Body of pancreas (tissue), 4 donors: ENCODE measurements around the gene RBM38. TPM values are rescaled to one million over a fixed set of nuclear protein-coding genes. Genes with fewer than 3 reads are reported as not detected.

Source experiments
- ATAC-seq: fragments of 150-250 bp; one replicate; pipeline ENCODE4 v1.9.1; 2016
- DNase-seq, 4 donors: peaks; one replicate each; pipeline ENCODE4 v3.0.0-alpha.2; 2019
- H3K27ac ChIP-seq, 4 donors: fragments of 200-600 bp; sonication (generic); 1 replicate in 3 of 4; 2 replicates in 1 of 4; pipeline versions ENCODE4 v1.5.1 to v1.6.1; 2016 to 2019; ENCODE audit warnings: mild to moderate bottlenecking in 1 of 4, mixed read lengths in 1 of 4, moderate library complexity in 1 of 4
- H3K27me3 ChIP-seq, 2 donors: fragments of 200-600 bp; sonication (generic); one replicate each; pipeline ENCODE4 v1.6.0; 2016; ENCODE audit warnings: mild to moderate bottlenecking in 1 of 2
- H3K36me3 ChIP-seq, 2 donors: fragments of 200-600 bp; sonication (generic); replicated peaks in 1 of 2; 2 replicates each; pipeline ENCODE4 v1.5.1; 2016; ENCODE audit warnings: low read depth in 2 of 2; ENCODE audit not compliant: insufficient read depth in 1 of 2
- H3K4me1 ChIP-seq: fragments of 200-600 bp; sonication (generic); one replicate; pipeline ENCODE4 v1.6.0; 2016
- H3K4me3 ChIP-seq, 2 donors: fragments of 200-600 bp; sonication (generic); 1 replicate in 1 of 2; 2 replicates in 1 of 2; pipeline ENCODE4 v1.5.1; 2016 to 2019
- H3K9me3 ChIP-seq, 3 donors: fragments of 200-600 bp; sonication (generic); 1 replicate in 2 of 3; 2 replicates in 1 of 3; pipeline ENCODE4 v1.5.1; 2016
- CTCF ChIP-seq, 7 experiments: fragments of 450-650 bp in 4 of 7; fragments of 200-600 bp in 3 of 7; sonication (generic) in 3 of 7; IDR thresholded peaks; one replicate each; pipeline ENCODE4 v1.5.1; 2016 to 2019; ENCODE audit warnings: antibody characterized with exemption in 7 of 7
- POLR2A ChIP-seq, 3 donors: fragments of 450-650 bp; IDR thresholded peaks; one replicate each; pipeline ENCODE4 v1.6.1; 2016; ENCODE audit warnings: antibody characterized with exemption in 3 of 3, mild to moderate bottlenecking in 2 of 3
- WGBS, 2 donors: methylation state at CpG; one replicate each; pipeline ENCODE4 v1.1.5; 2017; 5-methylcytosine and 5-hydroxymethylcytosine counted together
- intact Hi-C: fragments of 100-400 bp; cut with DNase I; formaldehyde crosslinking; loops from one replicate; pipeline ENCODE4 v1.15.1; 2023
- total RNA-seq, 2 donors: library from RNA; depleted of rRNA; stranded (reverse); fragments of >200 nt; gene quantifications; one replicate each; pipeline ENCODE4 v1.1.0, GENCODE V29; 2016

RBM38 gene
- total RNA-seq, 2 donors from 2014 or later: 5.6 to 12.7 TPM

DNA sequence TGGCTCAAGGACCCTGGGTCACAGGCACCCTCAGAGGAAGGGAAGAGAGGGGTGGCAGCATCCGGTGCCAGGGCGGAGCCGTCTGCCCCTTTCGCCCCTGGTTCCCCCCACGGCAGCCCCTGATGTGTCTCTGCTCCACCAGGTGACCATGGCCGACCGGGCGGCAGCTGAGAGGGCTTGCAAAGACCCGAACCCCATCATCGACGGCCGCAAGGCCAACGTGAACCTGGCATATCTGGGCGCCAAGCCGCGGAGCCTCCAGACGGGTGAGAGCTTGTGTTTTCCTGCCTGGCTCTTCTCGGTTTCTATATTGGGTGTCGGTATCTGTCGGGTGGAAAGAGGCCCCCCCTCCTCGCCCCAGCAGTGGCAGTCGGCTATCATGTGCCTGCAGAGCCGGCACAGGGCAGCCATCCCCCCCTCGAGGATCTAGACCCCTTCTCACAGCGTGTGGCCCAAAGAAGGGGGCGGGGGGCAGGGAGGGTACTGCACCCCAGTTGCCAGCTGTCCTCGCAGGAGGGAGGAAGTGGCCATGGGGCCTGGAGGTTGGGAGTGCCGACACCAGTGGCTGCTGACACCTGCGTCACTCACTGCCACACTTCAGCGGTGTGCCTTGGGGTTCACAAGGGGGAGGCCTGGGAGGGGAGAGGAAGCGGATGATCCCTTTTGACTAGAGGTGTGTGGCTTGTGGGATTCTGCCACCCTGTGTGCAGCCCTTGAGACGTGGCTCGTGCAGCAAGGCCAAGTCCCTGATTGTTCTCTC is 1.5 kb downstream of the RBM38 start:
- no peak overlapping the region for H3K4me3 ChIP-seq
- peak in 1 of 4 donors; percentile 57 for DNase-seq
- intact Hi-C loops: no loop called here
- H3K36me3 ChIP-seq: no peaks in the 10 kb centered on the region
- no peak for TF ChIP-seq CTCF (IDR thresholded peaks at IDR 0.05)
- no peak for TF ChIP-seq POLR2A (IDR thresholded peaks at IDR 0.05)
- peak overlapping the region in 3 of 4 donors; percentile 16 to 44 (median 41) for H3K27ac ChIP-seq
- H3K4me1 ChIP-seq: peaks cover 38% of the 10 kb centered on the region
- no peaks in the 10 kb centered on the region for H3K27me3 ChIP-seq
- WGBS, 2 donors: 42 to 65% methylated on average over 17 to 30 of the region's 33 CpGs
- ATAC-seq: no peak
- no peaks in the 10 kb centered on the region for H3K9me3 ChIP-seq

- peak overlapping the region in 1 of 4 donors; percentile 16 for H3K27ac ChIP-seq
- H3K4me3 ChIP-seq: no peak overlapping the region
- 80 to 84% methylated on average over 14 of the region's 14 CpGs for WGBS, 2 donors
- TF ChIP-seq POLR2A (IDR thresholded peaks at IDR 0.05): no peak
- TF ChIP-seq CTCF (IDR thresholded peaks at IDR 0.05): peak in 1 of 7 experiments; percentile 14
- ATAC-seq: no peak
- no peaks in the 10 kb centered on the region for H3K27me3 ChIP-seq
- no peaks in the 10 kb centered on the region for H3K9me3 ChIP-seq
- H3K4me1 ChIP-seq: peaks cover 38% of the 10 kb centered on the region
- DNase-seq: peak in 1 of 4 donors; percentile 70
- intact Hi-C loops: no loop called here
- no peaks in the 10 kb centered on the region for H3K36me3 ChIP-seq
These were observed 2.3 kb downstream of the RBM38 start for GRCh38 chr20:57393321-57394120.

DNA sequence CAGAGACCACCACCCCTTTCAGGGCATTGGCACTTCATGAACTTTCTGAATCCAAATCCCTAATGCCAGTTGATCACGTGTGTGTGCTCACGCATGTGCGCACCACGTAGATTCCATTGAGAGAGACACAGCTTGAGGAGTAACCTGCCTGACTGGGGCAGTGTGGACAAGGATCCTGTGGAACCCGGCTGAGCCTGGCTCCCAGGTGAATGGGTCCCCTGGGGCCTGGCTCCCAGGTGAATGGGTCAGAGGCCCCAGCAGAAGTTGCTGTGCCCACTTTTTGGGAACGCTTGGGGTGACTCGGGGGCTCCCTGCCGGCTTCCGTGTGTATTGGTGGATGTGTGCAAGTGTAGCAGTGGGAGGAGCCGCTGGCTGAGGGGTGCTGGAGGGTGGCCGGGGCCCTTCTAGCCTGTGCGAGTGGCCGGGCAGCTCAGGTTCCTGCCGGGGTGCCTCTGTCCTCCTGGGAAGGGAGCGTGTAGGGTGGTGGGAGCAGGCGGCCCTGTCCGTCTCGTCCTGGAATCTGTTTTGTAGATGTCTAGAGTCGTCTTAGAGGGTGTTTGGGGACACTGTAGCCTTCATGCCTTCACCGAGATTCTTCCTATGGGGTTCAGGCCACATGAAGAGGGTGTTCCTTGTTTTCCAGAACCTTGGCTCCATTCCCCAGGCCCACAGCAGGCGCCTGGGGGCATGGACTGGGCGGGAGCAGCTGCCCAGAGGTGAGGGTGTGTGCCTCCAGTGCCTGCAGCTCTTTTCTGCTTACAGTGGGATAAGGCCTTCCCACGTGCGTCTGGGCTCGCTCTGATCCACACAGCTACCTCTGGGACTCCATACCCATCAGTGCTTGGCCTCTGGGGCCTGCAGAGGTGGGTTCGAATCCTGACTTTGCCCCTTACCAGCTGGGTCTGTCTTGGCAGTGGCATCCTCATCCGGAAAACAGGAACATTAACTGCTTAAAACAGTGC is 3.2 kb downstream of the RBM38 start:
- H3K9me3 ChIP-seq: no peaks in the 10 kb centered on the region
- intact Hi-C loops: no loop called here
- H3K4me3 ChIP-seq: no peak overlapping the region
- no peak for DNase-seq
- TF ChIP-seq CTCF (IDR thresholded peaks at IDR 0.05): no peak
- no peak for TF ChIP-seq POLR2A (IDR thresholded peaks at IDR 0.05)
- no peak for ATAC-seq
- H3K36me3 ChIP-seq: no peaks in the 10 kb centered on the region
- WGBS, 2 donors: 83 to 89% methylated on average over 21 to 24 of the region's 27 CpGs
- H3K4me1 ChIP-seq: peaks cover 41% of the 10 kb centered on the region
- no peaks in the 10 kb centered on the region for H3K27me3 ChIP-seq
- H3K27ac ChIP-seq: peak overlapping the region in 1 of 4 donors; percentile 69

GRCh38 chr20:57395111-57395966 is 4.1 kb downstream of the RBM38 start:
- Histone ChIP-seq H3K27me3 (no peaks in the 10 kb centered on the region), H3K27ac (peak overlapping the region in 3 of 4 donors; percentile 25 to 69 (median 37)), H3K4me3 (no peak overlapping the region), H3K9me3 (no peaks in the 10 kb centered on the region), H3K36me3 (no peaks in the 10 kb centered on the region), H3K4me1 (peaks cover 33% of the 10 kb centered on the region)
- DNase-seq: peak in 3 of 4 donors; percentile 41 to 87 (median 65)
- ATAC-seq: no peak
- WGBS, 2 donors: 56 to 67% methylated on average over 20 to 31 of the region's 31 CpGs
- intact Hi-C loops: no loop called here
- TF ChIP-seq POLR2A (IDR thresholded peaks at IDR 0.05) (peak in 1 of 3 donors; percentile 22), CTCF (IDR thresholded peaks at IDR 0.05) (no peak)
